Naive B cell (primary cell): ENCODE results near the gene TBC1D10A. TPM values are rescaled to one million over a fixed set of nuclear protein-coding genes. Genes with fewer than 3 reads are reported as not detected.
A peak's percentile ranks its signal among the peaks of the same experiment; 100 is the strongest.

Source experiments
- ATAC-seq, 2 donors: fragments of 150-1000 bp; cut with Tn5 transposase; 2 replicates each; pipeline ENCODE4 v1.10.0; 2021; ENCODE audit warnings: low read depth in 2 of 2, mild to moderate bottlenecking in 2 of 2, moderate library complexity in 2 of 2
- DNase-seq: peaks from one replicate; pipeline ENCODE4 v3.0.0; 2022
- H3K27ac Mint-ChIP-seq, 6 donors: one replicate each; pipeline ENCODE4 v1.8.0; 2020 to 2022; ENCODE audit warnings: mild to moderate bottlenecking in 6 of 6, mixed read lengths in 6 of 6, moderate library complexity in 5 of 6, inconsistent platforms in 2 of 6
- H3K27me3 Mint-ChIP-seq, 3 donors: one replicate each; pipeline ENCODE4 v1.8.0; 2021 to 2022; ENCODE audit warnings: mixed read lengths in 3 of 3, mild to moderate bottlenecking in 1 of 3
- H3K36me3 Mint-ChIP-seq, 2 donors: one replicate each; pipeline ENCODE4 v1.8.0; 2020 to 2022; ENCODE audit warnings: mixed read lengths in 2 of 2, inconsistent platforms in 1 of 2, mild to moderate bottlenecking in 1 of 2
- H3K4me1 Mint-ChIP-seq, 3 donors: one replicate each; pipeline ENCODE4 v1.8.0; 2020 to 2022; ENCODE audit warnings: mixed read lengths in 3 of 3, inconsistent platforms in 1 of 3, mild to moderate bottlenecking in 1 of 3, moderate library complexity in 1 of 3
- H3K4me3 Mint-ChIP-seq, 8 donors: one replicate each; pipeline ENCODE4 v1.8.0; 2020 to 2022; ENCODE audit warnings: mild to moderate bottlenecking in 8 of 8, mixed read lengths in 8 of 8, moderate library complexity in 8 of 8, inconsistent platforms in 2 of 8
- H3K9me3 Mint-ChIP-seq, 7 donors: one replicate each; pipeline ENCODE4 v1.8.0; 2020 to 2022; ENCODE audit warnings: mixed read lengths in 7 of 7, mild to moderate bottlenecking in 5 of 7, inconsistent platforms in 2 of 7, moderate library complexity in 1 of 7
- polyA plus RNA-seq, 6 donors: library from polyadenylated mRNA; unstranded; fragments of 300-500 nt; fragmentation: Illumina TruSeq; gene quantifications; one replicate each; pipeline ENCODE4 v1.2.3, GENCODE V29; 2021; ENCODE audit warnings: low read depth in 6 of 6

TBC1D10A gene
- polyA plus RNA-seq, 6 donors from 2014 or later = 39.9 to 54.0 (median 40.7) TPM

DNA sequence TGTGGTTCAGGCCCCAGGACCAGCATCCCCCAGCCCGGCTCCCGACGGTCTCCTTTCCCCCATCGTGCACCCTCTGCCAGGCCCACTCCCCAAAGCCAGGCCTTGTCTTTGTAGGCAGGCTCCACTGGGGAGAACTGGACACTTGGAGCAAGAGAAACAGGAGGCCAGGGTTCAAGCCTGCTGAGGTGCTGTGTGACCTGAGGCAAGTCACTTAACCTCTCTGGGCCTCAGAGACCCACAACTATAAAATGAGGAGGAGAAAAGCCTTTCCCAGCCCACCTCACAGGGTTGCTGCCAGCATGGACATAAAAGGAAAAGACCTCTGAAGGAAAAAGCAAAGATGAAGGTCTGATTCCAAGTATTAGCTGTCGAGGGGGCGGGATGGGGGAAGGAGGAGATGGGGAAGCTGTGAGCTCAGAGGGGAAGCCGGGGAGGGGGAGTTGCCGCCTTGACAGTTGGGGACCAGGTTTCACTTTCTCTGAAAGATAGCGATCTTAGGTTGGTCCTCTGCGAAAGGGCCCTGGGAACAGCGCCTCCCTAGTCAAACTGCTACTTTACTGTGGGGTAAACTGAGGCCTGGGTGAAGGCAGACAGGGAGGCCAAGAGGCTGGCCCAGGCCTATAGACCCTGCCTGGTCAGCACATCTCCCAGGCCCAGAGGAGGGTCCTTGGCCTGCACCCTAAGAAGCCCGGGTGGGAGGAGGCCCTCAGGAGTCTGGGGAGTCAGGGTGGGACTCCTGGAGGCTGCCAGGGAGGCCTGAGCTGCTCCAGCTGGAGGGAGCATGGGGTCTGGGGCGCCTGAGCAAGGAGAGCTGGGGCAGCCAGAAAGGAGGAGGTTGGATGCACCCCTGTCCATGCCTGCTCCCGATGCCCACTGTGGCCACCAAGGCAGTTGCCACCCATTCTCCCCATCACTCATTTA lies 59.1 kb downstream of the TBC1D10A start:
- DNase-seq = peak; percentile 41
- Mint-ChIP-seq H3K27me3 (no peaks in the 10 kb centered on the region), H3K36me3 (no peaks in the 10 kb centered on the region), H3K4me3 (peak overlapping the region; percentile 82 to 96 (median 94)), H3K9me3 (no peaks in the 10 kb centered on the region), H3K4me1 (peaks cover 24 to 42% (median 29%) of the 10 kb centered on the region in 3 donors), H3K27ac (peak overlapping the region; percentile 90 to 99 (median 97))
- no peak for ATAC-seq

DNA sequence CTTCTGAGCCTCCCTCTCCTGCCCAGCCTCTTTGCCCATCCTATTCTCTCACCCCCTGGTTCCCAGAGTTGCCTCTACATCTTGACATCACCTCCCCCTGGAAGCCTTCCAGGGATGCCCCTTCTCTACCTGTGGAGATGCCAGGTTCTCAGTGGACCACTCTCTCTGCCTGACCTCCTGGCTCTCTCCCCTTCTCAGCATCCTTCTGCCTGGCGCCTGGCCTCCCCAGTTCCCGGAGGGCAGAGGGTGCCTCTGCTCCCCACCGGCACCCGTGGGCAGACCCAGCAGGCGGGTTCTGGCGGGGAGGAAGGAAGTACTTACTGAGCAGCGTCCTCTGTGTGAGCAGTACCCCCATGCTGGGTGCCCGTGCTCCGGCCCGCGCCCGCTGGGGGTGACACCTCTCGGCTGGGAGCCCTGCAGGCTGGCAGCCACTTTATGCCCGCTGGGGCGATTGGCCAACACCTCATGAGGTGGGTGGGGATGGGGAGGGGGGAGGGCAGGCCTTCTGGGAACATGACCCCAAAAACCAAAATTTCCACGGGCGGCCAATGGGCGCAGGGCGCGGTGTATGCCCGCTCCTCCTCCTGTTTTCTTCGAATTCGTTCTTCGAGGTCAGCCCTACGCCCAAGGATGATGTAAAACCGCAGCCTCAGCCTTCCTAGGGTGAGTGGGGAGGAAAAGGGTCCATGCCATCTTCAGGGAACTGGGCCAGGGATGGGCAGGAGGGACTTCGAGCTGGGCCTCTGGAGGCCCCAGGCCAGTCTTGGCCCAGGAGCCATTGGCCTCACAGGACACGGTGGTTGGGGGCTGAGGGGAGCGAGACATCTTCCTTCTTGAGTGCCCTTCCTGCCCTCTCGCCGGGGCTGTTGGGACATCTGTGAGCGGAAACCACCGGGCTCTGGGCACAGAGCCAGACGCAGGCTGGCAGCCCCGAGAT lies 60.0 kb downstream of the TBC1D10A start, which contains the start of gene OSM:
TSS of gene OSM (minus strand) at position 407 of the 937 bp plus-strand sequence. CDS start at position 355, 52 bp downstream.
- ATAC-seq (peak; percentile 36 to 40), DNase-seq (peak; percentile 72)
- Mint-ChIP-seq H3K27me3 (no peaks in the 10 kb centered on the region), H3K4me3 (peak within 1 kb of the TSS; percentile 82 to 96 (median 94)), H3K9me3 (no peaks in the 10 kb centered on the region), H3K27ac (peak within 1 kb of the TSS; percentile 95 to 100 (median 100)), H3K36me3 (no peaks in the 10 kb centered on the region), H3K4me1 (peaks cover 24 to 42% (median 33%) of the 10 kb centered on the region in 3 donors)

DNA sequence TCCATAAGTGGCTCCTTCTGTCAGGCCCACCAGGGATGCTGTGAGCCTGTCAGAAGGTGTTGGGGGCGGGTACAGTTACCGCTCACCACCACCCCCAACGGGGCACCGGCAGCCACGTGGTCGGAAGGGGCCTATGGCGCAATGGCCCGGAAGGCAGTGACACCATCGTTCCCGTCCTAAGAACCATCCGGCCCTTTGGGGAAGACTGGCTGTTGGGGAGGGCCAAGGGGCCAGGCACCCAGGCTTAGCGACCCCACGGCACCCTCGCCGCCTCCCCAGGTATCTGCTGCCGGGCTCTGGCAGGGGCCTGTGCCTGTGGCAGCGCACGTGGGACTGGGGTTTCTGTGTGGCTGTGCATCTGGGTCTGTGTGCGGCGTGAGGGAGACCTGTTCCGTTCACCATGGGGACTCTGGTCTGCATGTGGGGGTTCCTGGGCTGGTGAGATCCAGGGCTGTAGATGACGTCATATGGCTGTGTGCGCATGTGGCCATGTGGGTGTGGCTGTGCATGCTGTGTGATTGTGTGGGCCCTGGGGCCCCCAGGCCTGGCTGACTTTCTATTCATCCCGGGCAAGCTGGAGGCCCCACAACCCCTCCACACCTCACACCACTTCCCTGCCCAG lies 60.8 kb downstream of the TBC1D10A start:
- Mint-ChIP-seq H3K27me3 (no peaks in the 10 kb centered on the region), H3K4me3 (peak overlapping the region; percentile 82 to 96 (median 94)), H3K36me3 (no peaks in the 10 kb centered on the region), H3K27ac (peak overlapping the region; percentile 95 to 100 (median 100)), H3K4me1 (peaks cover 24 to 42% (median 33%) of the 10 kb centered on the region in 3 donors), H3K9me3 (no peaks in the 10 kb centered on the region)
- ATAC-seq = peak; percentile 77 to 78
- DNase-seq = peak; percentile 87

DNA sequence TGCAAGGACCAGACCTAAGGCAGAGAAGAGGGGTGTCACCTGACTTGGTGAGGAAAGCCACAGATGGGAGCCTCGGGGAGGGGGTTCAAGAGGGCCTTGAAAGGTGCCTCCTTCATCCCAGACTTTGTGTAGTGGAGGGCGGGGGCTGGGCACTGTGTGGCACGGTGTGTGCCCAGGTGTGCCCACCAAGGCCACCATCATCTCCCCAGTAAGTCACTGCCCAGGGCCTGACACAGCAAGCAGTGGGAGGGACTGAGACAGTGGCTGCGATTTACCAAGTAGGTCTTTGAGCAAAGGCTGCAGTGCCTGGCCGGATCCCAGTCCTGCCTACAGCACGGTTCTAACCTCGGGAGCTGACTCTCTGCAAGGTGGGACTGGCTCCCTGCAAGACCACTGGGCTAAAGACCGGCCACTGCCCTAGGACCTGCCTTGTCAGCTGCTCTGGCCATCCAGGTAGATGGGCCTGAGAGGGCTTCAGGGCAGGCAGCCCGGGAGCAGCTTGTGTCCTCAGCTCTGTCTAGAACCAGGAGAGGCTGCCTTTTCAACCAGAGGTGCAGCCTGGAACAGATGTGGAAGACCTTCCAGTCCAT lies 61.5 kb downstream of the TBC1D10A start:
- H3K27ac Mint-ChIP-seq = peak overlapping the region; percentile 75 to 100 (median 98)
- DNase-seq = no peak
- H3K4me3 Mint-ChIP-seq = peak overlapping the region; percentile 82 to 96 (median 94)
- no peaks in the 10 kb centered on the region for H3K9me3 Mint-ChIP-seq
- H3K36me3 Mint-ChIP-seq = no peaks in the 10 kb centered on the region
- H3K27me3 Mint-ChIP-seq = peaks cover 0 to 5% (median 0%) of the 10 kb centered on the region in 3 donors
- peaks cover 24 to 42% (median 33%) of the 10 kb centered on the region in 3 donors for H3K4me1 Mint-ChIP-seq
- ATAC-seq = no peak

DNA sequence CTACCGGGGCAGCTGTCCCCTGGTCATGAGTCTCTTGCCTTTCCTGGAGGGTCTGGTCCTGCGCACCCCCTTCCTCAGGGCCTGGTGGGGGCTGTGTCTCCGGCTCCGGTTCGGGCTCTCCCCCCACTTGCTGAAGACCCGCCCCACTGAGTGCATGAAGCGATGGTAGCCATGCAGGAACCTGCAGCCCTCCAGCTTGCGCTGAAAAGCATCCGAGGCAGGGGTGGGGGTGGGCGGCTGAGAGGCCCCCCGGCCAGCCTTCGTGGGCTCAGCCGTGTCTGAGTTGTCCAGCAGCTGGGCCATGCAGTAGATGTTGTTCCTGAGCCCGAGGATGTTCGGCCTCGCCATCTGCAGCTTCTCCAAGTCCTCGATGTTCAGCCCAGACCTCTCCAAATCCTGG lies 62.9 kb downstream of the TBC1D10A start:
- H3K4me1 Mint-ChIP-seq = peaks cover 24 to 42% (median 33%) of the 10 kb centered on the region in 3 donors

DNA sequence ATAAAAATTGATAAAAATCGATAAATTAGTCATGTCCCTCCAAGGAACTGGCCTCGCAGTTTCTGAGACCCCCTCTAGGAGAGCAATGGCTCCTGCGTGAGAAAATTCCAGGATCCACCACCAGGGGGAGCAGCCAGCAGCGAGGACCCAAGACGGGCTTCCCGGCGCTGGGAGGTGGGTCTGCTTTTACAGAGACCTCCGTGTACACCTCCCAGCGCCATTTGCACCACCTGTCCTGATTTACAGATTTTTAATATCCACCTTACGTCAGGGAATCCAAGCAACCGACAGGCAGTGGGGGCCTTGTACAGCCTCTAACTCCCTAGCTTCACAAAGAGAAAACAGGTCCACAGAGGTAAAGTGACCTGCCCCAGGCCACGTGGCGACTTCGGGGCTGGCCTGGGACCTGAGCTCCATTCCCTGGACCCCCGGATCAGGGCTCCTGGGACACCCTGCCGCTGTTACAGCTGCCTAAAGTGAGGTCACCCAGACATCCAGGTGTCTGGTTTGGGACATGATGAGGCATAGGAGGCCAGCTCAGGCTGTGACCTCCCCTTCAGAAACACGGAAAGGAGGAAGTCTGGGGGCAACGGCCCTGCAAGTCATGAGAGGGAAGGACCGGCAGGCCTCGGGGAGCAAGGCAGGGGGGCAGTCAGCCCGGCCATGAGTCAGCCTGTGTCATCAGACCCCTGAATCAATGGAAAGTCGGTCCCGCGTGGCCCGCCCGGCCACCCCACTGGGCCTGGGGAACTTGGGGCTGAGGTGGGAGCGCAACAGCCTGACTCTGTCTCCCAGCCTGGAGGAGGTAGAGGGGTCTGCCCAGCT lies 63.6 kb downstream of the TBC1D10A start:
- Mint-ChIP-seq H3K9me3 (no peaks in the 10 kb centered on the region), H3K27me3 (peaks cover 0 to 11% (median 8%) of the 10 kb centered on the region in 3 donors), H3K27ac (peak overlapping the region in 5 of 6 donors; percentile 56 to 82 (median 57)), H3K36me3 (no peaks in the 10 kb centered on the region), H3K4me3 (peak overlapping the region; percentile 22 to 86 (median 68)), H3K4me1 (peaks cover 19 to 36% (median 29%) of the 10 kb centered on the region in 3 donors)
- DNase-seq = peak; percentile 72
- no peak for ATAC-seq

More for the DNA sequence above, 62.9 kb downstream of the TBC1D10A start:
- H3K36me3 Mint-ChIP-seq = no peaks in the 10 kb centered on the region
- H3K27ac Mint-ChIP-seq = no peak overlapping the region
- ATAC-seq (no peak), DNase-seq (no peak)
- H3K4me3 Mint-ChIP-seq = no peak overlapping the region
- no peaks in the 10 kb centered on the region for H3K9me3 Mint-ChIP-seq
- peaks cover 0 to 9% (median 8%) of the 10 kb centered on the region in 3 donors for H3K27me3 Mint-ChIP-seq

DNA sequence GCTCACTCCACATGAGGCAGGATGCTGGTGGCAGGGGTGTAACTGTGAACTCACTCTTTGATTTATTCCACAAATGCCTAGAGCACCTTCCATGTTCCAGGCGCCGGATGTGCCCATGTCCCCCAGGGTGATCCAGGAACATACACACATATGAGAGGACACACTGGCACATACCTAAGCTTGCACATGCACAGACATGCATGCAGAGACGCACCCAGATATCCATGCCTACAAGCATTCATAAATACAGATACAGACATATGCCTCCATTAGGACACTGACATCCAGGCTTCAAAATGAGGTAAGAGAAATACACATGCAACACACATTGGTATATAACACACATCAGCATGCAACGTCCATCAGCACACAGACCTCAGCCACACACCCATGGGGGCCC lies 64.6 kb downstream of the TBC1D10A start:
- Mint-ChIP-seq H3K4me1 (peaks cover 13 to 26% (median 22%) of the 10 kb centered on the region in 3 donors), H3K36me3 (no peaks in the 10 kb centered on the region), H3K27me3 (peaks cover 0 to 14% (median 10%) of the 10 kb centered on the region in 3 donors), H3K27ac (peak overlapping the region in 1 of 6 donors; percentile 26), H3K9me3 (no peaks in the 10 kb centered on the region), H3K4me3 (peak overlapping the region in 1 of 8 donors; percentile 59)
- DNase-seq (no peak), ATAC-seq (no peak)

DNA sequence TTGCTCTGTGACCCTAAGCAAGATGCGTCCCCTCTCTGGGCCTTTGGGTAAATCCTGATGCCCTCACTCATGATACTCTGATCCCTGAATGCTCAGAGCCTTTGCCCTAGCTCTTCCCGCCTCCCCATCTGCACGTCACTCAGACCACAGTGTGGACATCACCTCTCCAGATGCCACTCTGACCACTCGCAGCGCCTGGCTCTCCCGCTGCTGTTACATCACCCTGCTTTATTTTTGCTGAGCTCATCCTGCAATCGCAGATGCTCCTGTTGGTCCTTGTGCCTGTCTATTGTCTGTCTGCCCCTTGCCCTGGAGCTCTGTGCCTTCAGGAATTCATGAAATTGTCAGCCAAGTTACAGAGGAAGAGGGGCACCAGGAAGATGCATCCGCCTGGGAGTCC lies 65.6 kb downstream of the TBC1D10A start:
- Mint-ChIP-seq H3K36me3 (no peaks in the 10 kb centered on the region), H3K27me3 (peaks cover 0 to 18% (median 14%) of the 10 kb centered on the region in 3 donors), H3K4me1 (peaks cover 14 to 20% (median 14%) of the 10 kb centered on the region in 3 donors), H3K4me3 (peak overlapping the region in 1 of 8 donors; percentile 21), H3K27ac (no peak overlapping the region), H3K9me3 (no peaks in the 10 kb centered on the region)
- no peak for ATAC-seq
- DNase-seq = no peak

DNA sequence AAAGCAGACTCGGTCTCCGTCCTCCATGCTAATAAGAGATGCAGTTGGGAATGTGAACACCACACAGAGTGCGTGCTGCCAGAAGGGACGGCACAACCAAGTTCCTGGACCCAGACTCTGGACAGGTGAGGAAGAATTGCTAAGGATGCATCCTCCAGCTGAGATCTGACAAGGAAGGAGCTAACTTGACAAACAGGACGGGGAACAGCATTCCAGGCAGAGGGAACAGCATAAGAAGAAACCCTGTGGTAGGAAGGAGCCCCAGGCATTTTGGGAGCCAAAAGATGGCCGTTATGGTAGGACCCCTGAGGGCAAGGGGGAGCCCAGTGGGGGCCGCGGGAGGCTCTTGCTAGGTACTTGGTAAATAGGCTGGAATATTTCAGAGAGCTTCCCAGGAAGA lies 66.1 kb downstream of the TBC1D10A start:
- Mint-ChIP-seq H3K4me1 (peaks cover 13 to 18% (median 16%) of the 10 kb centered on the region in 3 donors), H3K27me3 (peaks cover 0 to 18% (median 14%) of the 10 kb centered on the region in 3 donors), H3K27ac (no peak overlapping the region), H3K4me3 (no peak overlapping the region), H3K36me3 (no peaks in the 10 kb centered on the region), H3K9me3 (no peaks in the 10 kb centered on the region)
- ATAC-seq (no peak), DNase-seq (no peak)

DNA sequence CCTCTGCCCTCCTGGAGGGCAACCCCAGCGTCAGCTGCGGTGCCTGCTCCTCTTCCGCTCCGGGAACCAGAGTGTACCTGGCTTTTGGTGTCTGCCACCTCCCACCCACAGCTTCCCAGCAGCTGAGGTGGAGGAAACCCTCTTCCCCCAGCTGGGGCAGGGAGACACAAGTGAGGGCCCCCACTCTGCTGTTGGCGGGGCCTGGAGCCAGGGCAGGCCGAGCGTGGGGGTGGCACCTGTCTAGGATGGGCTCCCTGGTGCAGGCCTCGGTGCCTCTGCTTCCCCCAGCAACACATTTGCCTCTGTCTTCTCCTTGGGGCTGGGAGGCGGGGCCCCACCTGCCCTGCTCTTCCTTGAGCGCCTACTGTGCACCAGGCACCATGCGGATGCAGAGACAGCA lies 66.5 kb downstream of the TBC1D10A start:
- DNase-seq (no peak), ATAC-seq (no peak)
- H3K27ac Mint-ChIP-seq = no peak overlapping the region
- no peaks in the 10 kb centered on the region for H3K9me3 Mint-ChIP-seq
- H3K36me3 Mint-ChIP-seq = no peaks in the 10 kb centered on the region
- H3K4me1 Mint-ChIP-seq = peaks cover 10 to 15% (median 14%) of the 10 kb centered on the region in 3 donors
- H3K4me3 Mint-ChIP-seq = no peak overlapping the region
- H3K27me3 Mint-ChIP-seq = peaks cover 0 to 18% (median 14%) of the 10 kb centered on the region in 3 donors

DNA sequence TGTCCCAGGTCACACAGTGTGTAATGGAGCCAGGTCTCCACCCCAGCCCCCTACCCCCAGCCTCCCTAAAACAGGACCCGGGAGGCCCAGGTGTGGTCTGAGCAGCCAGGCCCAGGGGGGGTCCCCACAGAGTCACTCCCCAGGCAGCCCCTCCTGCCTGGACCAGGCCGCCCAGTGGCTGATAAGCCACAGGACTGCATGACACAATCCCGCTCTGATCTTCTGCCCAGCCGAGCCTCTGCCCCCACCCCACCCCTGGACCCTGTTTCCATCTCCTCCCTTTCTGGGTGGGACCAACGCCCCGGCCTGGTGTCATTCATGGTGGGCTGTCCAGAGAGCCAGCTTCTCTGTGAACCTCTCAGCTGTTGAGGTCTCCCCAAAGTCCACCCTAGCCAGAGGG lies 72.4 kb downstream of the TBC1D10A start:
- H3K36me3 Mint-ChIP-seq = no peaks in the 10 kb centered on the region
- H3K4me1 Mint-ChIP-seq = peaks cover 0 to 17% (median 6%) of the 10 kb centered on the region in 3 donors
- H3K4me3 Mint-ChIP-seq = no peak overlapping the region
- DNase-seq (no peak), ATAC-seq (no peak)
- peak overlapping the region in 1 of 6 donors; percentile 36 for H3K27ac Mint-ChIP-seq
- no peaks in the 10 kb centered on the region for H3K9me3 Mint-ChIP-seq
- peaks cover 5 to 15% (median 8%) of the 10 kb centered on the region in 3 donors for H3K27me3 Mint-ChIP-seq
